ENCODE results near the gene VSTM2L. TPM values are rescaled to one million over a fixed set of nuclear protein-coding genes. Genes with fewer than 3 reads are reported as not detected.

The VSTM2L gene
- total RNA-seq, 1 donor = not detected

GRCh38 chr20:37984018-37984785, 81.3 kb downstream of the VSTM2L start:
- H3K9me3 ChIP-seq (ENCODE audit: low read depth, low read length) = no peaks in the 10 kb centered on the region
- H3K4me3 ChIP-seq (ENCODE audit: low read length) = no peak overlapping the region
- peaks cover under 1% of the 10 kb centered on the region for H3K4me1 ChIP-seq (ENCODE audit: insufficient read depth, low read length)
- H3K27me3 ChIP-seq (ENCODE audit: insufficient read depth, low read length) = no peaks in the 10 kb centered on the region

GRCh38 chr20:37986044-37986858, 83.3 kb downstream of the VSTM2L start:
- H3K9me3 ChIP-seq (ENCODE audit: low read depth, low read length) = no peaks in the 10 kb centered on the region
- no peak overlapping the region for H3K4me3 ChIP-seq (ENCODE audit: low read length)
- no peaks in the 10 kb centered on the region for H3K27me3 ChIP-seq (ENCODE audit: insufficient read depth, low read length)
- peaks cover 21% of the 10 kb centered on the region for H3K4me1 ChIP-seq (ENCODE audit: insufficient read depth, low read length)

GRCh38 chr20:37986873-37987601, 84.1 kb downstream of the VSTM2L start:
- no peaks in the 10 kb centered on the region for H3K9me3 ChIP-seq (ENCODE audit: low read depth, low read length)

GRCh38 chr20:37987602-37988290, 84.8 kb downstream of the VSTM2L start:
- Histone ChIP-seq H3K4me1 (ENCODE audit: insufficient read depth, low read length) (peaks cover 25% of the 10 kb centered on the region), H3K9me3 (ENCODE audit: low read depth, low read length) (no peaks in the 10 kb centered on the region), H3K27me3 (ENCODE audit: insufficient read depth, low read length) (no peaks in the 10 kb centered on the region), H3K4me3 (ENCODE audit: low read length) (no peak overlapping the region)

More at GRCh38 chr20:37986873-37987601, 84.1 kb downstream of the VSTM2L start:
- no peaks in the 10 kb centered on the region for H3K27me3 ChIP-seq (ENCODE audit: insufficient read depth, low read length)
- H3K4me1 ChIP-seq (ENCODE audit: insufficient read depth, low read length) = peaks cover 25% of the 10 kb centered on the region
- H3K4me3 ChIP-seq (ENCODE audit: low read length) = no peak overlapping the region

GRCh38 chr20:37988306-37988954, 85.5 kb downstream of the VSTM2L start:
- Histone ChIP-seq H3K4me3 (ENCODE audit: low read length) (no peak overlapping the region), H3K27me3 (ENCODE audit: insufficient read depth, low read length) (no peaks in the 10 kb centered on the region), H3K9me3 (ENCODE audit: low read depth, low read length) (no peaks in the 10 kb centered on the region), H3K4me1 (ENCODE audit: insufficient read depth, low read length) (peaks cover 25% of the 10 kb centered on the region)

GRCh38 chr20:37989601-37990295, 86.8 kb downstream of the VSTM2L start:
- Histone ChIP-seq H3K4me3 (ENCODE audit: low read length) (no peak overlapping the region), H3K9me3 (ENCODE audit: low read depth, low read length) (no peaks in the 10 kb centered on the region), H3K27me3 (ENCODE audit: insufficient read depth, low read length) (no peaks in the 10 kb centered on the region), H3K4me1 (ENCODE audit: insufficient read depth, low read length) (peaks cover 25% of the 10 kb centered on the region)

GRCh38 chr20:37990571-37991151, 87.7 kb downstream of the VSTM2L start:
- H3K4me1 ChIP-seq (ENCODE audit: insufficient read depth, low read length) = peaks cover 25% of the 10 kb centered on the region
- no peaks in the 10 kb centered on the region for H3K27me3 ChIP-seq (ENCODE audit: insufficient read depth, low read length)
- no peak overlapping the region for H3K4me3 ChIP-seq (ENCODE audit: low read length)
- no peaks in the 10 kb centered on the region for H3K9me3 ChIP-seq (ENCODE audit: low read depth, low read length)

- no peaks in the 10 kb centered on the region for H3K9me3 ChIP-seq (ENCODE audit: low read depth, low read length)
- peaks cover 25% of the 10 kb centered on the region for H3K4me1 ChIP-seq (ENCODE audit: insufficient read depth, low read length)
- H3K4me3 ChIP-seq (ENCODE audit: low read length) = no peak overlapping the region
- H3K27me3 ChIP-seq (ENCODE audit: insufficient read depth, low read length) = no peaks in the 10 kb centered on the region
Measured at GRCh38 chr20:37991157-37991866, 88.4 kb downstream of the VSTM2L start.

- H3K4me1 ChIP-seq (ENCODE audit: insufficient read depth, low read length) = peaks cover 25% of the 10 kb centered on the region
- H3K9me3 ChIP-seq (ENCODE audit: low read depth, low read length) = no peaks in the 10 kb centered on the region
- H3K27me3 ChIP-seq (ENCODE audit: insufficient read depth, low read length) = no peaks in the 10 kb centered on the region
- no peak overlapping the region for H3K4me3 ChIP-seq (ENCODE audit: low read length)
Measured at GRCh38 chr20:37991908-37992307, 89.0 kb downstream of the VSTM2L start.

- Histone ChIP-seq H3K27me3 (ENCODE audit: insufficient read depth, low read length) (no peaks in the 10 kb centered on the region), H3K9me3 (ENCODE audit: low read depth, low read length) (no peaks in the 10 kb centered on the region), H3K4me3 (ENCODE audit: low read length) (no peak overlapping the region), H3K4me1 (ENCODE audit: insufficient read depth, low read length) (peaks cover 25% of the 10 kb centered on the region)
Measured at GRCh38 chr20:37992802-37993409, 90.0 kb downstream of the VSTM2L start.

- Histone ChIP-seq H3K27me3 (ENCODE audit: insufficient read depth, low read length) (no peaks in the 10 kb centered on the region), H3K9me3 (ENCODE audit: low read depth, low read length) (no peaks in the 10 kb centered on the region), H3K4me3 (ENCODE audit: low read length) (no peak overlapping the region), H3K4me1 (ENCODE audit: insufficient read depth, low read length) (peaks cover 22% of the 10 kb centered on the region)
Measured at GRCh38 chr20:37994512-37994911, 91.6 kb downstream of the VSTM2L start.

All from mononuclear cell (primary cell).